ENCODE results near the gene UTP14C. TPM values are rescaled to one million over a fixed set of nuclear protein-coding genes. Genes with fewer than 3 reads are reported as not detected.

The UTP14C gene
- total and polyA plus RNA-seq, 2 experiments from 2014 or later, result 11.4 to 22.9 TPM

DNA sequence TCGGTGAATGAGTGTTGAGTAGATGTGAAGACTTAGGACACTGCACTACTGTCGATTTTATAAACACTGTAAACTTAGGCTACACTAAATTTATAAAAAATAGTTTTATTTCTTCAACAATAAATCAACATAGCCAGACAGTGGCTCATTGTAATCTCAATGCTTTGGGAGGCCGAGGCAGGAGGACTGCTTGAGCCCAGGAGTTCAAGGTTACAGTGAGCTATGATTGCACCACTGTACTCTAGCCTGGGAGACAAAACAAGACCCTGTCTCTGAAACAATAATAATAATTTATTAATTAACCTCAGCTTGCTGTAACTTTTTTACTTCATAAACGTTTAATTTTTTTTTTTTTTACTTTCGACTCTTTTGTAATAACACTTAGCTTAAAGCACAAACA lies 47.6 kb upstream of the UTP14C start (continued):
- TF ChIP-seq, protein P1, sequence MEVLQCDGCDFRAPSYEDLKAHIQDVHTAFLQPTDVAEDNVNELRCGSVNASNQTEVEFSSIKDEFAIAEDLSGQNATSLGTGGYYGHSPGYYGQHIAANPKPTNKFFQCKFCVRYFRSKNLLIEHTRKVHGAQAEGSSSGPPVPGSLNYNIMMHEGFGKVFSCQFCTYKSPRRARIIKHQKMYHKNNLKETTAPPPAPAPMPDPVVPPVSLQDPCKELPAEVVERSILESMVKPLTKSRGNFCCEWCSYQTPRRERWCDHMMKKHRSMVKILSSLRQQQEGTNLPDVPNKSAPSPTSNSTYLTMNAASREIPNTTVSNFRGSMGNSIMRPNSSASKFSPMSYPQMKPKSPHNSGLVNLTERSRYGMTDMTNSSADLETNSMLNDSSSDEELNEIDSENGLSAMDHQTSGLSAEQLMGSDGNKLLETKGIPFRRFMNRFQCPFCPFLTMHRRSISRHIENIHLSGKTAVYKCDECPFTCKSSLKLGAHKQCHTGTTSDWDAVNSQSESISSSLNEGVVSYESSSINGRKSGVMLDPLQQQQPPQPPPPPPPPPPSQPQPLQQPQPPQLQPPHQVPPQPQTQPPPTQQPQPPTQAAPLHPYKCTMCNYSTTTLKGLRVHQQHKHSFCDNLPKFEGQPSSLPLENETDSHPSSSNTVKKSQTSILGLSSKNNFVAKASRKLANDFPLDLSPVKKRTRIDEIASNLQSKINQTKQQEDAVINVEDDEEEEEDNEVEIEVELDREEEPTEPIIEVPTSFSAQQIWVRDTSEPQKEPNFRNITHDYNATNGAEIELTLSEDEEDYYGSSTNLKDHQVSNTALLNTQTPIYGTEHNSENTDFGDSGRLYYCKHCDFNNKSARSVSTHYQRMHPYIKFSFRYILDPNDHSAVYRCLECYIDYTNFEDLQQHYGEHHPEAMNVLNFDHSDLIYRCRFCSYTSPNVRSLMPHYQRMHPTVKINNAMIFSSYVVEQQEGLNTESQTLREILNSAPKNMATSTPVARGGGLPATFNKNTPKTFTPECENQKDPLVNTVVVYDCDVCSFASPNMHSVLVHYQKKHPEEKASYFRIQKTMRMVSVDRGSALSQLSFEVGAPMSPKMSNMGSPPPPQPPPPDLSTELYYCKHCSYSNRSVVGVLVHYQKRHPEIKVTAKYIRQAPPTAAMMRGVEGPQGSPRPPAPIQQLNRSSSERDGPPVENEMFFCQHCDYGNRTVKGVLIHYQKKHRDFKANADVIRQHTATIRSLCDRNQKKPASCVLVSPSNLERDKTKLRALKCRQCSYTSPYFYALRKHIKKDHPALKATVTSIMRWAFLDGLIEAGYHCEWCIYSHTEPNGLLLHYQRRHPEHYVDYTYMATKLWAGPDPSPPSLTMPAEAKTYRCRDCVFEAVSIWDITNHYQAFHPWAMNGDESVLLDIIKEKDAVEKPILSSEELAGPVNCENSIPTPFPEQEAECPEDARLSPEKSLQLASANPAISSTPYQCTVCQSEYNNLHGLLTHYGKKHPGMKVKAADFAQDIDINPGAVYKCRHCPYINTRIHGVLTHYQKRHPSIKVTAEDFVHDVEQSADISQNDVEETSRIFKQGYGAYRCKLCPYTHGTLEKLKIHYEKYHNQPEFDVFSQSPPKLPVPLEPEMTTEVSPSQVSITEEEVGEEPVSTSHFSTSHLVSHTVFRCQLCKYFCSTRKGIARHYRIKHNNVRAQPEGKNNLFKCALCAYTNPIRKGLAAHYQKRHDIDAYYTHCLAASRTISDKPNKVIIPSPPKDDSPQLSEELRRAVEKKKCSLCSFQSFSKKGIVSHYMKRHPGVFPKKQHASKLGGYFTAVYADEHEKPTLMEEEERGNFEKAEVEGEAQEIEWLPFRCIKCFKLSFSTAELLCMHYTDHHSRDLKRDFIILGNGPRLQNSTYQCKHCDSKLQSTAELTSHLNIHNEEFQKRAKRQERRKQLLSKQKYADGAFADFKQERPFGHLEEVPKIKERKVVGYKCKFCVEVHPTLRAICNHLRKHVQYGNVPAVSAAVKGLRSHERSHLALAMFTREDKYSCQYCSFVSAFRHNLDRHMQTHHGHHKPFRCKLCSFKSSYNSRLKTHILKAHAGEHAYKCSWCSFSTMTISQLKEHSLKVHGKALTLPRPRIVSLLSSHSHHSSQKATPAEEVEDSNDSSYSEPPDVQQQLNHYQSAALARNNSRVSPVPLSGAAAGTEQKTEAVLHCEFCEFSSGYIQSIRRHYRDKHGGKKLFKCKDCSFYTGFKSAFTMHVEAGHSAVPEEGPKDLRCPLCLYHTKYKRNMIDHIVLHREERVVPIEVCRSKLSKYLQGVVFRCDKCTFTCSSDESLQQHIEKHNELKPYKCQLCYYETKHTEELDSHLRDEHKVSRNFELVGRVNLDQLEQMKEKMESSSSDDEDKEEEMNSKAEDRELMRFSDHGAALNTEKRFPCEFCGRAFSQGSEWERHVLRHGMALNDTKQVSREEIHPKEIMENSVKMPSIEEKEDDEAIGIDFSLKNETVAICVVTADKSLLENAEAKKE (CRISPR knock-in tag; IDR thresholded peaks at IDR 0.05), result no peak
- no peak for TF ChIP-seq CREB1 (CRISPR knock-in tag; IDR thresholded peaks at IDR 0.05; ENCODE audit: low read depth)
- TF ChIP-seq, protein P2, sequence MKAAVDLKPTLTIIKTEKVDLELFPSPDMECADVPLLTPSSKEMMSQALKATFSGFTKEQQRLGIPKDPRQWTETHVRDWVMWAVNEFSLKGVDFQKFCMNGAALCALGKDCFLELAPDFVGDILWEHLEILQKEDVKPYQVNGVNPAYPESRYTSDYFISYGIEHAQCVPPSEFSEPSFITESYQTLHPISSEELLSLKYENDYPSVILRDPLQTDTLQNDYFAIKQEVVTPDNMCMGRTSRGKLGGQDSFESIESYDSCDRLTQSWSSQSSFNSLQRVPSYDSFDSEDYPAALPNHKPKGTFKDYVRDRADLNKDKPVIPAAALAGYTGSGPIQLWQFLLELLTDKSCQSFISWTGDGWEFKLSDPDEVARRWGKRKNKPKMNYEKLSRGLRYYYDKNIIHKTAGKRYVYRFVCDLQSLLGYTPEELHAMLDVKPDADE (IDR thresholded peaks at IDR 0.05), result no peak
- TF ChIP-seq EZH2 (IDR thresholded peaks at IDR 0.05; ENCODE audit: low read depth, unreplicated experiment), result no peak
- TF ChIP-seq JUNB (IDR thresholded peaks at IDR 0.05; ENCODE audit: unreplicated experiment), result no peak
- TF ChIP-seq ZNF331 (CRISPR knock-in tag; IDR thresholded peaks at IDR 0.05; ENCODE audit: low read depth), result no peak
- no peak for TF ChIP-seq NANOG (IDR thresholded peaks at IDR 0.05; ENCODE audit: borderline replicate concordance)

DNA sequence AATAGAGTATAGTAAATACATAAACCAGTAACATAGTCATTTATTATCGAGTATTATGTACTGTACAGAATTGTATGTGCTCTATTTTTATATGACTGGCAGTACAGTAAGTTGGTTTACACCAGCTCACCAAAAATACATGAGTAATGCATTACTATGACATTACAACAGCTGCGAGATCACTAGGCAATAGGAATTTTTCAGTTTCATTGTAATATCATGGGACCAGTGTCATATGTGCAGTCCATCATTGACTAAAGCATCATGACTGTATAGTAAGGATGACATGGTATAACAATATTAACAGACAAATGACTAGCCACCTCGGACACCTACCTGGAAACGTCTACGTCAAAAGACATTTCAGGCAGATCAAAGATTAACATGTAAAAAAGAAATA lies 46.9 kb upstream of the UTP14C start:
- Mint-ChIP-seq H3K27me3 (ENCODE audit: insufficient read depth, low read depth, poor library complexity) (peaks cover 1% of the 10 kb centered on the region), H3K27ac (no peak overlapping the region), H3K9me3 (no peaks in the 10 kb centered on the region), H3K4me1 (peaks cover 4% of the 10 kb centered on the region), H3K4me3 (no peak overlapping the region), H3K36me3 (ENCODE audit: low read depth) (no peaks in the 10 kb centered on the region)
- Histone ChIP-seq H3F3A (replicated peaks; ENCODE audit: low read depth) (no peaks in the 10 kb centered on the region), H3K27me3 (ENCODE audit: insufficient read depth) (no peaks in the 10 kb centered on the region), H3K4me3 (no peak overlapping the region), H3K27ac (ENCODE audit: low read depth) (no peak overlapping the region), H3K4me1 (ENCODE audit: insufficient read depth) (peaks cover 7% of the 10 kb centered on the region; the same call in 1 of the 2 replicates), H3K36me3 (ENCODE audit: insufficient read depth) (no peaks in the 10 kb centered on the region), H3K9me2 (ENCODE audit: insufficient read depth) (no peaks in the 10 kb centered on the region; the same call in 1 of the 2 replicates), H3K79me2 (replicated peaks; ENCODE audit: insufficient read depth) (no peaks in the 10 kb centered on the region), H2AFZ (no peak overlapping the region), H4K20me1 (replicated peaks; ENCODE audit: insufficient read depth) (no peaks in the 10 kb centered on the region; the same call in 1 of the 2 replicates), H3K4me2 (no peak overlapping the region)
- DNase-seq (ENCODE audit: low spot score) (no peak), ATAC-seq (no peak)
- TF ChIP-seq, protein P1 (CRISPR knock-in tag; IDR thresholded peaks at IDR 0.05), result no peak
- TF ChIP-seq NANOG (IDR thresholded peaks at IDR 0.05; ENCODE audit: borderline replicate concordance) (no peak), CREB1 (CRISPR knock-in tag; IDR thresholded peaks at IDR 0.05; ENCODE audit: low read depth) (no peak), POLR2AphosphoS5 (IDR thresholded peaks at IDR 0.05; ENCODE audit: low read depth) (no peak)
